IPS-18a (cell line): ENCODE data around the gene DFFB.

Experiments used
- H3K27ac ChIP-seq: one replicate; pipeline ENCODE4 v1.5.1; 2013; ENCODE audit warnings: low read length
- H3K27me3 ChIP-seq: one replicate; pipeline ENCODE4 v1.6.1; 2013; ENCODE audit warnings: mild to moderate bottlenecking, low read length; ENCODE audit not compliant: control insufficient read depth, insufficient read depth
- H3K36me3 ChIP-seq: one replicate; pipeline ENCODE4 v1.6.1; 2013; ENCODE audit warnings: low read depth, low read length; ENCODE audit not compliant: control insufficient read depth
- H3K4me1 ChIP-seq: one replicate; pipeline ENCODE4 v1.6.1; 2013; ENCODE audit warnings: low read depth, low read length; ENCODE audit not compliant: control insufficient read depth
- H3K4me3 ChIP-seq: one replicate; pipeline ENCODE4 v1.5.1; 2013; ENCODE audit warnings: low read length
- H3K9ac ChIP-seq: one replicate; pipeline ENCODE4 v1.6.1; 2013; ENCODE audit warnings: mild to moderate bottlenecking, low read length, moderate library complexity
- H3K9me3 ChIP-seq: one replicate; pipeline ENCODE4 v1.6.1; 2013; ENCODE audit warnings: low read depth, low read length; ENCODE audit not compliant: control insufficient read depth

DFFB gene

GRCh38 chr1:3836421-3836820, 20.9 kb upstream of the DFFB start:
- Histone ChIP-seq H3K27ac (no peak overlapping the region), H3K27me3 (no peaks in the 10 kb centered on the region), H3K4me3 (no peak overlapping the region), H3K9me3 (no peaks in the 10 kb centered on the region), H3K9ac (no peak overlapping the region), H3K36me3 (peaks cover 19% of the 10 kb centered on the region), H3K4me1 (no peaks in the 10 kb centered on the region)

- H3K4me3 ChIP-seq: no peak overlapping the region
- no peaks in the 10 kb centered on the region for H3K27me3 ChIP-seq
- no peak overlapping the region for H3K27ac ChIP-seq
- no peaks in the 10 kb centered on the region for H3K9me3 ChIP-seq
- no peaks in the 10 kb centered on the region for H3K4me1 ChIP-seq
- H3K9ac ChIP-seq: no peak overlapping the region
- peaks cover 13% of the 10 kb centered on the region for H3K36me3 ChIP-seq
Measured at GRCh38 chr1:3837200-3837599, 20.1 kb upstream of the DFFB start.

GRCh38 chr1:3837685-3838084, 19.6 kb upstream of the DFFB start:
- H3K27ac ChIP-seq: no peak overlapping the region
- H3K27me3 ChIP-seq: no peaks in the 10 kb centered on the region
- no peak overlapping the region for H3K4me3 ChIP-seq
- H3K4me1 ChIP-seq: no peaks in the 10 kb centered on the region
- H3K9me3 ChIP-seq: no peaks in the 10 kb centered on the region
- no peak overlapping the region for H3K9ac ChIP-seq
- H3K36me3 ChIP-seq: peaks cover 10% of the 10 kb centered on the region

- H3K27ac ChIP-seq: no peak overlapping the region
- H3K9ac ChIP-seq: no peak overlapping the region
- no peaks in the 10 kb centered on the region for H3K4me1 ChIP-seq
- H3K4me3 ChIP-seq: no peak overlapping the region
- no peaks in the 10 kb centered on the region for H3K27me3 ChIP-seq
- no peaks in the 10 kb centered on the region for H3K9me3 ChIP-seq
- peaks cover 10% of the 10 kb centered on the region for H3K36me3 ChIP-seq
Measured at GRCh38 chr1:3838788-3839187, 18.5 kb upstream of the DFFB start.

- H3K4me3 ChIP-seq: no peak overlapping the region
- H3K9ac ChIP-seq: no peak overlapping the region
- H3K27ac ChIP-seq: no peak overlapping the region
- H3K9me3 ChIP-seq: no peaks in the 10 kb centered on the region
- H3K27me3 ChIP-seq: no peaks in the 10 kb centered on the region
- no peaks in the 10 kb centered on the region for H3K4me1 ChIP-seq
- H3K36me3 ChIP-seq: peaks cover 10% of the 10 kb centered on the region
Measured at GRCh38 chr1:3841491-3841890, 15.8 kb upstream of the DFFB start.

GRCh38 chr1:3842912-3843311, 14.4 kb upstream of the DFFB start:
- H3K36me3 ChIP-seq: peaks cover 8% of the 10 kb centered on the region
- H3K9me3 ChIP-seq: no peaks in the 10 kb centered on the region
- H3K27me3 ChIP-seq: no peaks in the 10 kb centered on the region
- H3K27ac ChIP-seq: no peak overlapping the region
- H3K4me3 ChIP-seq: no peak overlapping the region
- H3K9ac ChIP-seq: no peak overlapping the region
- no peaks in the 10 kb centered on the region for H3K4me1 ChIP-seq

- H3K27ac ChIP-seq: no peak overlapping the region
- peaks cover 18% of the 10 kb centered on the region for H3K36me3 ChIP-seq
- no peaks in the 10 kb centered on the region for H3K27me3 ChIP-seq
- no peak overlapping the region for H3K4me3 ChIP-seq
- H3K9ac ChIP-seq: no peak overlapping the region
- H3K4me1 ChIP-seq: no peaks in the 10 kb centered on the region
- no peaks in the 10 kb centered on the region for H3K9me3 ChIP-seq
Measured at GRCh38 chr1:3846541-3846940, 10.7 kb upstream of the DFFB start.

GRCh38 chr1:3847081-3847480, 10.2 kb upstream of the DFFB start:
- no peak overlapping the region for H3K9ac ChIP-seq
- peaks cover 18% of the 10 kb centered on the region for H3K36me3 ChIP-seq
- H3K4me1 ChIP-seq: no peaks in the 10 kb centered on the region
- H3K9me3 ChIP-seq: no peaks in the 10 kb centered on the region
- H3K27me3 ChIP-seq: no peaks in the 10 kb centered on the region
- H3K4me3 ChIP-seq: no peak overlapping the region
- H3K27ac ChIP-seq: no peak overlapping the region

- Histone ChIP-seq H3K4me1 (no peaks in the 10 kb centered on the region), H3K4me3 (no peak overlapping the region), H3K27me3 (peaks cover 5% of the 10 kb centered on the region), H3K9ac (no peak overlapping the region), H3K9me3 (no peaks in the 10 kb centered on the region), H3K27ac (no peak overlapping the region), H3K36me3 (peaks cover 18% of the 10 kb centered on the region)
Measured at GRCh38 chr1:3850857-3851256, 6.4 kb upstream of the DFFB start.

- Histone ChIP-seq H3K9me3 (no peaks in the 10 kb centered on the region), H3K27ac (no peak overlapping the region), H3K27me3 (peaks cover 9% of the 10 kb centered on the region), H3K9ac (no peak overlapping the region), H3K4me3 (no peak overlapping the region), H3K36me3 (peaks cover 18% of the 10 kb centered on the region), H3K4me1 (no peaks in the 10 kb centered on the region)
Measured at GRCh38 chr1:3851292-3851691, 6.0 kb upstream of the DFFB start.

- Histone ChIP-seq H3K36me3 (peaks cover 17% of the 10 kb centered on the region), H3K4me1 (no peaks in the 10 kb centered on the region), H3K27me3 (peaks cover 9% of the 10 kb centered on the region), H3K4me3 (no peak overlapping the region), H3K9me3 (no peaks in the 10 kb centered on the region), H3K9ac (no peak overlapping the region), H3K27ac (no peak overlapping the region)
Measured at GRCh38 chr1:3852091-3852490, 5.2 kb upstream of the DFFB start.

- Histone ChIP-seq H3K9me3 (no peaks in the 10 kb centered on the region), H3K27me3 (peaks cover 13% of the 10 kb centered on the region), H3K9ac (no peak overlapping the region), H3K4me1 (peaks cover 2% of the 10 kb centered on the region), H3K4me3 (no peak overlapping the region), H3K36me3 (peaks cover 12% of the 10 kb centered on the region), H3K27ac (no peak overlapping the region)
Measured at GRCh38 chr1:3852711-3853485, 4.4 kb upstream of the DFFB start.
